HG03469 (cell line): ENCODE measurements around the gene TSC22D2.
A peak's percentile ranks its signal among the peaks of the same experiment; 100 is the strongest.

Experiments
- ATAC-seq: cut with Tn5 transposase; IDR thresholded peaks from one replicate; pipeline ENCODE4 v1.9.1; 2021; ENCODE audit warnings: mild to moderate bottlenecking, moderate library complexity, moderate number of reproducible peaks; ENCODE audit not compliant: unreplicated experiment

The TSC22D2 gene

GRCh38 chr3:150408221-150409124 lies at the start of gene TSC22D2:
TSC22D2 (plus strand) TSS chr3:150408298; CDS start chr3:150409351, 1,053 bp downstream.
- ATAC-seq = peak; percentile 42

GRCh38 chr3:150359381-150359780 lies 48.7 kb upstream of the TSC22D2 start:
- ATAC-seq = no peak

DNA sequence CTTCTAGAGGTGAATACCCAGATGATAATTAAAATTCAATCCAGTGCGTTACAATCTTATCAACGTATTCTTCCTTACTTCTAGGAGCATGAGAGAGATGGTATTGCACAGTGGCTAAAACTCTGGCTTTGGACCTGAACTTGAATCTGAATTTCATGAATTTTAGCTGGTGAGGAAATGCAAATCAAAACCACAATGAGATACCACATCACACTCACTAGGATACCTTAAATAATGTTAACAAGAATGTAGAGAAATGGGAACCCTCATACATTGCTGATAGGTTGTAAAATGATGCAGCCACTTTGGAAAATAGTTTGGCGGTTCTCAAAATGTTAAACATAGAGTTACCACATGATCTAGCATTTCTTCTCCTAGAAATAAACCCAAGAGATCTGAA lies 47.1 kb upstream of the TSC22D2 start:
- ATAC-seq = no peak

GRCh38 chr3:150362515-150363302 lies 45.4 kb upstream of the TSC22D2 start:
- ATAC-seq = no peak

- no peak for ATAC-seq
Observed at GRCh38 chr3:150363420-150363819, 44.7 kb upstream of the TSC22D2 start.

DNA sequence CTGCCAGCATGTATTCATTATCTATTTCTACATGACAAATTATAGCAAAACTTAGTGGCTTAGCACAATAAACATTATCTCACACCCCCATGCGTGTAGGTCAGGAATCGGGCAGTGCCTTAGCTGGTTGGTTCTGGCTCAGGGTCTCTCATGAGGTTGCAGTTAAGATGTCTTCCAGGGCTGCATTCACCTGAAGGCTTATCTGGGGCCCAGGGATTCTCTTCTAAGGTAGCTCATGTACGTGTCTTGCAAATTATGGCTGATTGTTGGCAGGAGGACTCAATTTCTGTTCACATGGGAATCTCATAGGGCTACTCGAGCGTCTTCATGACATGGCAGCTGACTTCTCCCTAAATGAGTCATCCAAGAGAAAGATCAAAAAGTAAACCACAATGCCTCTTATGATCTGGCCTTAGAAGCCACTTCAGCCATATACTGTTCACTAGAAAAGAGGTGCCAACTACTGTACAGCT lies 42.9 kb upstream of the TSC22D2 start:
- ATAC-seq = peak; percentile 83

DNA sequence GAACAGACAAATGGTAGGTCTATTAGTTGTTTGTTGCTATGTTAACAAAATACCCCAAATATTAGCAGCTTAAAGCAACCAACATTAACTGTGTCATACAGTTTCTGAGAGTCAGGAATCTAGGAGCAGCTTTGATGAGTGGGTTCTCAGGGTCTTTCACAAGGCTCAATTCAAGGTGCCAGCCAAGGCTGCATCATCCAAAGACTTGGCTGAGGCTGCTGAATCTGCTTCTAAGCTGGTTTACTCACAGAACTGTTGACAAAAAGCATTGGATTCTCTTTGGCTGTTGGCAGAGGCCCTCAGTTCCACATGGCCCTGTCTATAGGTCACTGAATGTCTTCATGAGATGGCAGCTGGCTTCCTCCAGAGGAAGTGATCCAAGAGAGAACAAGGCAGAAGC lies 40.3 kb upstream of the TSC22D2 start:
- no peak for ATAC-seq

GRCh38 chr3:150370122-150370602 lies 37.9 kb upstream of the TSC22D2 start:
- ATAC-seq = no peak

GRCh38 chr3:150370999-150371398 lies 37.1 kb upstream of the TSC22D2 start:
- ATAC-seq = no peak

DNA sequence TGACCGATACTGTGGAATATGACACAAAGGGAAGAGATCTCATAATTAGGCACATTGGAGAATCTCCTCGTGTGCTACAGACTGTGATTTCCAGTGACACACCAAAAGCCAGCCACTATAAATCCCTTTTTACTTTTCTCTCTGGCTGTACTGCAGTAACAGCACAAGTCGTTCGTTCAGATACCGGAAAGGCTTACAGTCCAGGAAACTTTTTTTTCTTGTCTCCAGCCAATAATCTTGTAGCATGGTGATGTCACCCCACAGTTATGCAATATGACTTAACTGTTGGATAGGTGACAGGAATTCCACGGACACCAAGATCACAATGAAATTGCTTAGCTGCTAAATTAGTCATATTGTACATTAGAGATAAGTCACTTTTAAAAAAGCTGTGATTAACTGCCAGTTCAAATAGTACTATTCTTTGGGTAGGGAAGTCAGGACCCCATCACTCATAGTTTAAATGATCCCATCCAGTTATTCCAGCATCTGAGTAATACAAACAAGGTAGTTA lies 36.3 kb upstream of the TSC22D2 start:
- ATAC-seq = no peak

DNA sequence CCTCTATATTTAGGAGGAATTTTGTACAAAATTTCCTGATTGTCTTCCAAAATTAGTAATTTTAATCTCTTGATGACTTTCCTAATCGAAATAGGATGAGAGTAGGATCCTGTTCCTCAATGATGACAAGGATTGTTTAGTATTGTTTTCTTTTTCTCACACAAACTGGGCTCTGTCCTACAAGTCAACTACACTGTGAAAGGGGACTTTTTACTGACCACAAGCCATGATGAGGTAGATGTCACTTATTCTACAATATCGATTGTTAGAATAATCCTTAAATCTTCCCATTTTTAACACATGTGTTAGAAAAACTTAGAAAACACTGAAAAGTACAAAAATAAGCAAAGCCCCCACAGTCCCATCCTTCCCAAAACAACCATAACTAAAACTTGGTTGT lies 35.8 kb upstream of the TSC22D2 start:
- no peak for ATAC-seq

GRCh38 chr3:150372722-150373121 lies 35.4 kb upstream of the TSC22D2 start:
- no peak for ATAC-seq

- ATAC-seq = no peak
Observed at GRCh38 chr3:150373234-150373875, 34.7 kb upstream of the TSC22D2 start.

GRCh38 chr3:150374975-150375374 lies 33.1 kb upstream of the TSC22D2 start:
- ATAC-seq = no peak

GRCh38 chr3:150376001-150376848 lies 31.9 kb upstream of the TSC22D2 start:
- no peak for ATAC-seq

DNA sequence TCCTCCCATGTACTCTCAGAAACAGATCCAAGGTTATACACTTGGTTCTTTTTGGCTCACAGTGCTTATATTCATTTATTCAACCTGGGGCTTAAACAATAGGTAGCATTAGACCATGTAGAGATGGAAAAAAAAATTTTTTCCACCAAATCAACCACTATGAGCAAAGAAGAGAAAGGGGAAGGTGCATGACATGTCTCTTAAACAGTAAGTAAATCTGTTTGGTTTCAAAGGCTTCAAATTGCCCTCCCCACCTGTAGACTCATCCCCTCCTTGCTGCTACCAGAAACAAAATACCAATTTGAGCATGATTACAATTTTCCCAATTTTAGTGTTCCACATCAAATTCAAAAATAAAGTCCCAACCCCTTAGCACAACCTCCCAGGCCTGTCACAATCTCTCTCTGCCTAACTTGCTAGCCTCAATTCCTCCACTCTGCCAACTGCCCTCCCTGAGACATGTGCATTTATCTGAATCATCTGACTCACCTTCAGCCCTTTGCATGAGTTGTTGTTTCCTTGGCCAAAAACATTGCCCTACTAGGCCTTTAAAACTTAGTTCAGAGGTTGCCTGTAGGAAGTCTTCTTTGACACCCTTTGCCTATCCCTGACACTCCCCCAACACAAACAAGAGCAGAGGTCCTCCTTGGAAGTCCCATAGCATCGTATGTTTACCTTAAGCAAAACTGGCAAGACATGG lies 30.3 kb upstream of the TSC22D2 start:
- ATAC-seq = no peak

DNA sequence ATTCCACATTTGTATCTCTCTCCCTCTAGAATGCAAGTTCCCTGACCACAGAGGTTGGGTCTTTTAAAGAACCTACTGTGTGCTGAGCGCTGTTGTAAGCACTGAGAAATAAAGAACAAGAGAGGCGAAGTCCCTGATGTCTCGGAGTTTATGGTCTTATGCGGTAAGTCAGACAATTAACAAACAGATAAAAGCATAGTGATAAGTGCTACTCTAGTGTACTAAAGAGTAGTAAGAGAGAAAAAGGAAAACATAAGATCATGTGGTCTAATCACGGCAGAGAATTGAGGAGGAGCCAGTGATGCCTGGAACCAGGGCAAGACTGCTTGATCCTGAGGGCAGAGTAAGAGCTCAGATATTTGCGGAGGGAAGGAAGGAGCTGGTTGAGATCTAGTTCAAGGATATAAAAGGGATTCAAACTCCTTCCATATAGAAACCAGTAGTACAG lies 29.8 kb upstream of the TSC22D2 start:
- no peak for ATAC-seq

DNA sequence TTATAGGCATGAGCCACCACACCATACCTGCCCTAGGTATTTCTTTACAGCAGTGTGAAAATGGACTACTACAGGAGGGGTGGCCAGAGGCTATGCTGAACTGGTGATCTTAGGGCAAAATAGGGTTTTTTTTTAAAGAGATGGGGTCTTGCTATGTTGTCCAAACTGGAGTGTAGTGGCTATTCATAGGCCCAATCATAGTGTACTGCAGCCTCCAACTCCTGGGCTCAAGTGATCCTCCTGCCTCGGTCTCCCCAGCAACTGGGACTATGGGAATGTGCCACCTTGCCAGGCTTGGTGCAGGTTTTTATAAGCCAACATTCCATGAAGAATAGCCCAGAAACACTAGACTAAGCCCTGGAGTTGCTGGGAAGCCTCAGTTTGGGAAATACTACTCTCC lies 28.6 kb upstream of the TSC22D2 start:
- no peak for ATAC-seq
